MM.1S (cell line): ENCODE measurements around the gene KCNJ6.

Source experiments
- CTCF ChIP-seq: fragments of 300-600 bp; sonication (generic); IDR thresholded peaks from 2 replicates; pipeline ENCODE4 v1.5.1; 2016; ENCODE audit warnings: antibody characterized with exemption, low read length, mixed read lengths
- EZH2phosphoT487 ChIP-seq: fragments of 300-600 bp; sonication (generic); IDR thresholded peaks from 2 replicates; pipeline ENCODE4 v1.6.1; 2018; ENCODE audit warnings: antibody characterized with exemption, low read length

- TF ChIP-seq CTCF (no peak), EZH2phosphoT487 (no peak)
These were observed 124.2 kb downstream of the KCNJ6 start for GRCh38 chr21:37792046-37792445.
